Left lung (tissue), 10 donors: ENCODE data around the gene CYP27A1. TPM values are rescaled to one million over a fixed set of nuclear protein-coding genes. Genes with fewer than 3 reads are reported as not detected.
"Not testable (repeated sequence)": the region's sequence is repeated elsewhere in the genome, so short reads cannot be mapped to it uniquely, and the experiment has no call there.

ENCODE experiments used
- ATAC-seq: fragments of 200-7000 bp; cut with Tn5 transposase; one replicate; pipeline ENCODE4 v1.9.1; 2020; ENCODE audit warnings: moderate library complexity
- DNase-seq, 4 donors: peaks; one replicate each; pipeline ENCODE4 v3.0.0-alpha.2; 2013 to 2020
- H3K27ac ChIP-seq, 2 donors: fragments of 200-600 bp; sonication (generic) in 1 of 2; one replicate each; pipeline versions ENCODE4 v1.5.0 to v1.8.0; 2020 to 2021
- H3K27me3 ChIP-seq, 2 donors: fragments of 200-600 bp; sonication (generic) in 1 of 2; one replicate each; pipeline versions ENCODE4 v1.5.0 to v1.8.0; 2020 to 2021
- H3K36me3 ChIP-seq, 2 donors: fragments of 200-600 bp; sonication (generic) in 1 of 2; one replicate each; pipeline versions ENCODE4 v1.5.0 to v1.8.0; 2020 to 2021
- H3K4me1 ChIP-seq, 2 donors: fragments of 200-600 bp; one replicate each; pipeline ENCODE4 v1.8.0; 2021
- H3K4me3 ChIP-seq, 2 donors: fragments of 200-600 bp; sonication (generic) in 1 of 2; one replicate each; pipeline versions ENCODE4 v1.5.0 to v1.8.0; 2020 to 2021; ENCODE audit warnings: mild to moderate bottlenecking in 1 of 2
- H3K9me3 ChIP-seq, 2 donors: fragments of 200-600 bp; sonication (generic) in 1 of 2; one replicate each; pipeline versions ENCODE4 v1.5.0 to v1.8.0; 2020 to 2021
- CTCF ChIP-seq, 2 donors: fragments of 200-600 bp; sonication (generic) in 1 of 2; IDR thresholded peaks; one replicate each; pipeline versions ENCODE4 v1.5.0 to v1.8.0; 2021; ENCODE audit warnings: antibody characterized with exemption in 2 of 2
- intact Hi-C, 2 donors: fragments of 100-400 bp; cut with DNase I; formaldehyde crosslinking; loops; one replicate each; pipeline versions ENCODE4 v1.11.2 to v1.14.2; 2022
- polyA plus RNA-seq, 6 donors: library from polyadenylated mRNA; unstranded; fragments of 120-200 nt; gene quantifications; one replicate each; pipeline ENCODE4 v1.2.1, GENCODE V29; 2013; ENCODE audit not compliant: insufficient read length in 6 of 6
- total RNA-seq, 2 donors: library from RNA; stranded (reverse); fragmentation: NEBNext Ultra II Directional; extraction: Animal tissue kit (Norgen Biotek cat#: 25700); gene quantifications; one replicate each; pipeline ENCODE4 v1.2.1, GENCODE V29; 2021
- donor health status: DM: no; HTN: yes; CAD: no.
- donor health status: DM: no; HTN: no; CAD: no.

The CYP27A1 gene
- total and polyA plus RNA-seq, 8 donors = 24.3 to 95.9 (median 30.7) TPM

GRCh38 chr2:218837495-218837894, 55.5 kb downstream of the CYP27A1 start:
- Histone ChIP-seq H3K9me3 (peaks cover 0 to 14% of the 10 kb centered on the region in 2 donors), H3K27ac (no peak overlapping the region), H3K27me3 (peaks cover 0 to 36% of the 10 kb centered on the region in 2 donors), H3K4me3 (no peak overlapping the region), H3K4me1 (peaks cover 0 to 15% of the 10 kb centered on the region in 2 donors), H3K36me3 (no peaks in the 10 kb centered on the region)
- no peak for DNase-seq
- no peak for TF ChIP-seq CTCF (IDR thresholded peaks at IDR 0.05)
- intact Hi-C loops = no loop called here
- no peak for ATAC-seq

- peak; percentile 53 for ATAC-seq
Measured at GRCh38 chr2:218839430-218839829, 57.5 kb downstream of the CYP27A1 start.

GRCh38 chr2:218839888-218840287, 57.9 kb downstream of the CYP27A1 start:
- Histone ChIP-seq H3K27ac (peak overlapping the region in 1 of 2 donors; percentile 69), H3K27me3 (peaks cover 0 to 14% of the 10 kb centered on the region in 2 donors), H3K4me3 (no peak overlapping the region), H3K4me1 (peaks cover 0 to 15% of the 10 kb centered on the region in 2 donors), H3K36me3 (no peaks in the 10 kb centered on the region), H3K9me3 (peaks cover 0 to 14% of the 10 kb centered on the region in 2 donors)
- DNase-seq (no peak), ATAC-seq (no peak)
- intact Hi-C loops = loop anchor here in 1 of 2 donors (10.0 kb wide), 1 partner anchor 125 kb away; the partner anchor contains the start of gene TTLL4
- TF ChIP-seq CTCF (IDR thresholded peaks at IDR 0.05) = no peak

More at GRCh38 chr2:218839430-218839829, 57.5 kb downstream of the CYP27A1 start:
- H3K4me3 ChIP-seq = no peak overlapping the region
- H3K36me3 ChIP-seq = no peaks in the 10 kb centered on the region
- intact Hi-C loops = no loop called here
- H3K27me3 ChIP-seq = peaks cover 0 to 19% of the 10 kb centered on the region in 2 donors
- TF ChIP-seq CTCF (IDR thresholded peaks at IDR 0.05) = no peak
- H3K9me3 ChIP-seq = peaks cover 0 to 14% of the 10 kb centered on the region in 2 donors
- peak overlapping the region in 1 of 2 donors; percentile 69 for H3K27ac ChIP-seq
- DNase-seq = no peak
- H3K4me1 ChIP-seq = peaks cover 0 to 15% of the 10 kb centered on the region in 2 donors

GRCh38 chr2:218844334-218844733, 62.4 kb downstream of the CYP27A1 start:
- Histone ChIP-seq H3K4me1 (peaks cover 0 to 13% of the 10 kb centered on the region in 2 donors), H3K27me3 (peaks cover 0 to 16% of the 10 kb centered on the region in 2 donors)
- not testable (repeated sequence) for H3K27ac ChIP-seq, DNase-seq, H3K36me3 ChIP-seq, H3K4me3 ChIP-seq, H3K9me3 ChIP-seq, ATAC-seq
- intact Hi-C loops = loop anchor here in 1 of 2 donors (10.0 kb wide), 1 partner anchor 130 kb away; the partner anchor contains the start of gene TTLL4

- not testable (repeated sequence) for H3K36me3 ChIP-seq, H3K9me3 ChIP-seq, H3K27ac ChIP-seq, H3K4me3 ChIP-seq, DNase-seq, H3K4me1 ChIP-seq, ATAC-seq
- peaks cover 0 to 41% of the 10 kb centered on the region in 2 donors for H3K27me3 ChIP-seq
- intact Hi-C loops = loop anchor here in 1 of 2 donors (10.0 kb wide), 1 partner anchor 132 kb away; the partner anchor contains the start of gene TTLL4
Measured at GRCh38 chr2:218846963-218847362, 65.0 kb downstream of the CYP27A1 start.

GRCh38 chr2:218849721-218850120, 67.8 kb downstream of the CYP27A1 start:
- DNase-seq = no peak
- Histone ChIP-seq H3K4me1 (peaks cover 0 to 6% of the 10 kb centered on the region in 2 donors), H3K27ac (no peak overlapping the region), H3K27me3 (peaks cover 10 to 69% of the 10 kb centered on the region in 2 donors), H3K4me3 (no peak overlapping the region), H3K9me3 (no peaks in the 10 kb centered on the region), H3K36me3 (no peaks in the 10 kb centered on the region)
- no peak for ATAC-seq
- no peak for TF ChIP-seq CTCF (IDR thresholded peaks at IDR 0.05)
- intact Hi-C loops = loop anchor here in 1 of 2 donors (10.0 kb wide), 1 partner anchor 135 kb away; the partner anchor contains the start of gene TTLL4
